ENCODE data around the gene HK1. TPM values are rescaled to one million over a fixed set of nuclear protein-coding genes. Genes with fewer than 3 reads are reported as not detected.

The HK1 gene
- total RNA-seq, 1 experiment from 2014 or later = 152 TPM

DNA sequence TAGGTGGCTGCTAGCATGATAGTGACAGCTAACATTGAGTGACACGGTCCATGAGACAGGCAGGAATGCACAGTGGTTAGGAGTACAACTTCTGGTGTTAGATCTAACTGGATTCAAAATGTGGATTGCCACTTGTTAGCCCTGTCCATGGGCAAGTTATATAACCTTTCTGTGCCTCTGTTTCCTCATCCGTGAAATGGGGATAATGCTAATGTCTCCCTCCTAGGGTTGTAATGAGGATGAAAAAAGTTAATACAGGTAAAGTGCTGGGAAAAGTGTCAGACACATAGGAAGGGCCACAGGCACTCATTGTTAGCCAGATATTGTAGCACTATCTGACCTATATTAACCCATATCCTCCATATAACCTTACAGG, 96.6 kb downstream of the HK1 start:
- no peak for DNase-seq (ENCODE audit: low spot score)

DNA sequence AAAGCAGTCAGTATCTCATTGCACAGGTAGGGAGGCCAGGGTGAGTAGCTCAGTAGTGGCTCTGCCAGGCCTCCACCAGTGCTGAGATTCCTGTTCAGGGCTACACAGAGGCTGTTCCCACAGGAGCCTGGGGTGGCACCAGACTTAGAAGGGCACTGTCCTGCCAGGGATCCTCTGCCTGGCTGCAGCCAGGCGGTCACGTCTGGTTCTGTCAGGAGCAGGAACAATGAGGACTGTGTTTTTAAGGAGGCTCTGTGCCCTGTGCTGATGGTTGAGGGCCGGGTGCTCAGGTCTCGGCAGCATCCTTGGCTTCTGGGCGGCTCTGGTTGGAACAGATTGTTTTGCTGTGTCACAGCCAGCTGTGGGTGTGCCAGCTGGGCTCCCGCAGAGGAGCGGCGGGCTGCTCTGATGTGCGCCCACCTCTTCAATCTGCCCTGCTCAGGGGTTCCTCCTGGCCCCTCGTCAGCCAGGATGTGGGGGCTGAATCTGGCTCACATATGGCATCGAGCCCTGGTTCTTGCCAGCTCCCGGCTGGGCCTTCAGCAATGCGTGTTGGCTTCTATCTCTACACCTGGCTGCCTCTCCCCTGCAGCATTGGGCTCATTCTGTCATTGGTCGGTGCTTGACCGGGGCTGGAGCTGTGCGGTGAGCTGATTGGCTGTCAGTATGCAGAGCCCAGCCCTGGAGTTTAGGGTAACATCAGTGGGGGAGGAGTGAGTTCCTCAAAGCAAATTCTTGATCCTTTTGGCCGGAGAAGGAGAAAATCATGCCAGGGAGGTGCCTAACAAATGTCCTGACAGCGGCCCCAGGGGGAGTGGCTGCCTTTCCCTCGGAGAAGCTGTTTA, 97.2 kb downstream of the HK1 start:
- DNase-seq (ENCODE audit: low spot score) = no peak

DNA sequence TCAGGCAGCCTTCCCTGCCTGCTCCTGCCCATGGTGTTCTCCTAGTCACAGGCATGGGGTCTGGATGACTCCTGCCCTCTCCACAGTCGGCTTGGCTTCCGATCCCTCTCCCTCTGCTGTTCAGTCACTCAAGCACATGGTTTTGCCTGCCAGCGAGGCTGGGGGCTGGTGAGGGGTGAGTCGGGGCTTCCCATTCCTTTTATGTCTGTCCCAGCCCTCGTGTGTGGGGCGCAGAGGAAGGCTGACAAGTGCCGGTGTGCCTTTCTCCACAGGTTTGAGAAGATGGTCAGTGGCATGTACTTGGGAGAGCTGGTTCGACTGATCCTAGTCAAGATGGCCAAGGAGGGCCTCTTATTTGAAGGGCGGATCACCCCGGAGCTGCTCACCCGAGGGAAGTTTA, 98.4 kb downstream of the HK1 start:
- no peak for DNase-seq (ENCODE audit: low spot score)

- no peak for DNase-seq (ENCODE audit: low spot score)
These were observed 98.9 kb downstream of the HK1 start for GRCh38 chr10:69377191-69377590.

DNA sequence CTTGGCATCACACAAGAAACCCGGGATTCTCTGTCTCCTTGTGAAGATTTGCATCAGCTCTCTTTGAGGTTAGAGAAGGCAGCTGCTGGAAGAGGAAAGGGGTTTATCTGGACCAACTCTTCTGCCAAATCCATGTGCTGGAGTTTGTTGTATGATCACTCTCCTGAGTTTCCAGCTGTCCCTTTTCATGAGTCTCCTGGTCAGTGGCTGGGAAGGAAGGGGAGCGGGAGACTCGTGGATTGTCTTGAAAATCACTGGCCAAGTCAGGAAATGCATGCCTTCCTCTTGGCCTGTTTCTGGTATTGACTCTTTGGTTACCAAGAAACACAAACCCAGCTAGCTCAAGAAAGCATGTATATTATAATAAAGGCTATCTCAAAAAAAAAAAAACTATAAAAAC, 99.6 kb downstream of the HK1 start:
- no peak for DNase-seq (ENCODE audit: low spot score)

- DNase-seq (ENCODE audit: low spot score) = no peak
These were observed 101.5 kb downstream of the HK1 start for GRCh38 chr10:69379800-69380199.

GRCh38 chr10:69382382-69383117, 104.3 kb downstream of the HK1 start:
- peak; percentile 98 for DNase-seq (ENCODE audit: low spot score)

GRCh38 chr10:69383558-69383957, 105.3 kb downstream of the HK1 start:
- DNase-seq (ENCODE audit: low spot score) = peak; percentile 68

GRCh38 chr10:69384320-69384719, 106.0 kb downstream of the HK1 start:
- DNase-seq (ENCODE audit: low spot score) = no peak

DNA sequence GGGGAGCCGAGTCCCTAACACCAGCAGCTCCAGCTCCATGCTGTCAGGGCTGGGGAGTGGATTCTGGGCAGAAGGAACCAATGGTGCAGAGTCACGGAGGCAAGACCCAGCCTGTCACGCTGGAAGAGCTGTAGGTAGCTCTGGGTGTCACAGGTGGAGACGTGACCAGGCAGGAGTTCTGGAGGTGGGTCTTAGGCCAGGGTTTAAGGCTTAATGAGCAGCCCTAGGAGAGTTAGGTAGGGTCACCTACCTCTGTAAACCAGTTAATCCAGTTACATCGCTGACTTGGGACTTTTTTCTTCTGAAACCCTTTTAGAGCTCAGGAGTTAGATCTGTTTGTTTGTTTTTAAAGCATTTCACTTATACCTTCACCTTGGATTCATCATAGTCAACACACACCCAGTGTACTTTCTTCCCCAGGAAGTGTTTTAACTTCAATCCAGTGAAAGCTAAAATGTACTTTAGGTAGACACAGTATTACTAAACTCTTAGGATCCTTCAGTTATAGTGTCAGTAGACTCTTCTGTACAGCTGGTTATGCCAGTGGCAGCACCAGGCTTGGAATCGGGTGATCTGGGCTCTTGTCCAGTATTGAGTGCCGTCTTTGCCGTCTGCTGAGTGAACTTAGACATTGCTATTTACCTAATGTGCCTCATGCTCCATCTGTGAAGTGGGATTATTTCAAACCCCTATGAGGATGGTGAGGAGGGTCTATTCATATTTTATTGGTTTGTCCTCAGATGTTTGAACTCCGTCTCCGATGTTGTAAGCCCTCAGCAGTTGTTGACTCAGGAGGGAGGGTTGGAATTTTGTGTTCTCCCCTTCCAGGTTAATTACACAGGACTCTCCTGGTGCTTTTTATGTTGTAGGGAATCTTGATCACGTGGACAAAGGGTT, 107.4 kb downstream of the HK1 start:
- no peak for DNase-seq (ENCODE audit: low spot score)

GRCh38 chr10:69387500-69387899, 109.2 kb downstream of the HK1 start:
- no peak for DNase-seq (ENCODE audit: low spot score)

GRCh38 chr10:69388488-69388887, 110.2 kb downstream of the HK1 start:
- no peak for DNase-seq (ENCODE audit: low spot score)

DNA sequence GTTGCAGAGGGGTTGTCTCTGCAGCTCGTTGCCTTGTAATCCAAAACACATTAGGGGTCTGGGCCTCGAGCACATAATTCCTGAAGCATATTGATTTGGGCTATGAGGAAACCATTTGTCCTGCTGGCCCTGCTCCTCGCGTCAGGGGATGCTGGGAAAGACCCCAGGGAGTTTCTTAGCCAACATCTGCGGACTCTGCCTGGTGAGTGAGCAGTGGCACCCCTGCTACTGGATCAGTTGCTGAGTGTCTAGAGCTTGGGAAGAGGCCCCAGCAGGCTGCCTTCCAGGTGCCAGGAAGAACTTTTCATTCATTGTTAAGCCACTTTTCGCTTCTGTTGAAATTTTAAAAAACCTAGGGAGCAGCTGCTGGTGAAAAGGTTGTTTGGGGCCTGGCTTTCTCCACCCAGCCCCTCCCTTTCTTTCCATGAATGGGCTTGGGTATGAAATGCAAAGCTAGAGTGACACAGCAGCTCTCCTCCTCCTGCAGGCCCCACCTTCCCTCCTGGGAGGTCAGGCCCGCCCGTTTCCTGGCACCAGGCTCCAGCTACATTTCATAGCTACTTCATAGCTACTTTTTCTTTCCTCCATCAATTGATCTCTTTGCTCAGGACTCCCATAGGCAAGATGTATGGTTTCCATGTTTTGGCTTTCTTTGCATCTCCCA, 111.7 kb downstream of the HK1 start:
- DNase-seq (ENCODE audit: low spot score) = peak; percentile 72

DNA sequence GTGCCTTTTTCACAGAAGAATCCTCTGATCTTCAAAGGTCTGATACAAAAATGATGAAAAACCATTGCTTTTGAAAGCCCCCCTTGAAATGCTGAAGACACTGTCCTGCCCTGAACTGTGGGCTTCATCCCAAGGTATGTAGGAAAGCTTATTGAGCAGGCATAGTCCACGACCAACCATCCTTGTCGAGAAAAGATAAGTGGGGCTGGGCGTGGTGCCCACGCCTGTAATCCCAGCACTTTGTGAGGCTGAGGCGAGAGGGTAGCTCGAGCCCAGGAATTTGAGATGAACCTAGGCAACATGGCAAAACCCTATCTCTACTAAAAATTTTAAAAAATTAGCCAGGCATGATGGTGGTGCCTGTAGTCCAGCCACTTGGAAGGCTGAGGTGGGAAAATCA, 112.9 kb downstream of the HK1 start:
- no peak for DNase-seq (ENCODE audit: low spot score)

- peak; percentile 80 for DNase-seq (ENCODE audit: low spot score)
These were observed 114.2 kb downstream of the HK1 start for GRCh38 chr10:69392481-69393000.

DNA sequence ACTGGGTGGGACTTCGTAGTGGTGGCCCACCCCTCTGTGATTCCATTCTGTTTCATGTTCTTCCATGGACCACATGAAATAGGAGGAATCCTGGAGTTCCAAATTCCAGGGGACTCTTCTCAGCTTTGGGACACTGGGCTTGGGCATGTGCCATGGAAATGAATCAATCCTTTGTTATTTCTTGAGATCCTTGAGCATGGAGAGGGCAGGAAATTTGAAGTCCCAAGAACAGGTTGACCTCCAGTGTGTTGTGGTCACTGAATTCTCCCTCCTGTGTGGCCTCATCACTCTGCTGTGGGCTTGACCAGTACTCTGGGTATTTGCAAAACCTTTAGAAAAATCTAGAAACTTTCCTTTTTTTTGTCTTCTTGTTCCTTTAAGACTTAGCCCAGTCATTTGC, 115.7 kb downstream of the HK1 start:
- DNase-seq (ENCODE audit: low spot score) = no peak

- no peak for DNase-seq (ENCODE audit: low spot score)
These were observed 119.7 kb downstream of the HK1 start for GRCh38 chr10:69397972-69398371.

- no peak for DNase-seq (ENCODE audit: low spot score)
These were observed 120.2 kb downstream of the HK1 start for GRCh38 chr10:69398466-69398865.

GRCh38 chr10:69400936-69401335, 122.6 kb downstream of the HK1 start:
- DNase-seq (ENCODE audit: low spot score) = no peak

DNA sequence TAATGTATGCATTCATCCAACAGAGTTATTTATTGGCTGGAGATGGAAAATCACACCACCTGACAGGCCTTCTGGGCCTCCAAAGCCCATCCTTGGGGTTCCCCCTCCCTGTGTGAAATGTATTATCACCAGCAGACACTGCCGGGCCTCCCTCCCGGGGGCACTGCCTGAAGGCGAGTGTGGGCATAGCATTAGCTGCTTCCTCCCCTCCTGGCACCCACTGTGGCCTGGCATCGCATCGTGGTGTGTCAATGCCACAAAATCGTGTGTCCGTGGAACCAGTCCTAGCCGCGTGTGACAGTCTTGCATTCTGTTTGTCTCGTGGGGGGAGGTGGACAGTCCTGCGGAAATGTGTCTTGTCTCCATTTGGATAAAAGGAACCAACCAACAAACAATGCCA, 123.1 kb downstream of the HK1 start:
- DNase-seq (ENCODE audit: low spot score) = no peak

GRCh38 chr10:69402386-69402785, 124.1 kb downstream of the HK1 start:
- DNase-seq (ENCODE audit: low spot score) = no peak
